ENCODE measurements around the gene RPL18. TPM values are rescaled to one million over a fixed set of nuclear protein-coding genes. Genes with fewer than 3 reads are reported as not detected.
A peak's percentile ranks its signal among the peaks of the same experiment; 100 is the strongest.

RPL18 gene
- total and polyA plus RNA-seq, 9 of the 15 experiments (the other 6 are each of a cell fraction or from before 2014, with no cell fraction given): 312 to 2,635 (median 1,653) TPM

- TF ChIP-seq NONO (IDR thresholded peaks at IDR 0.05; ENCODE audit: low read depth in 2 of 2, low read length in 1 of 2): 0 out of 4 replicates have a peak, but pooled peaks of 1 of the 2 experiments have one; percentile 50
- no peak for TF ChIP-seq ZNF324 (CRISPR knock-in tag; IDR thresholded peaks at IDR 0.05)
- TF ChIP-seq SPI1 (IDR thresholded peaks at IDR 0.05; ENCODE audit: borderline replicate concordance, low read depth, low read length): no peak
- no peak for TF ChIP-seq NR2C2 (CRISPR knock-in tag; IDR thresholded peaks at IDR 0.05)
- no peak for TF ChIP-seq NR2C2 (tag; IDR thresholded peaks at IDR 0.05)
- no peak for TF ChIP-seq ZNF224 (CRISPR knock-in tag; IDR thresholded peaks at IDR 0.05)
- TF ChIP-seq VEZF1 (CRISPR knock-in tag; IDR thresholded peaks at IDR 0.05): peak; percentile 99
- TF ChIP-seq FOXA3 (CRISPR knock-in tag; conservative IDR thresholded peaks at IDR 0.05 in 1 of 2, IDR thresholded peaks at IDR 0.05 in 1 of 2): no peak
Observed at GRCh38 chr19:48646001-48646721, 27.2 kb upstream of the RPL18 start, which contains the start of gene CA11 (continued).

Data from K562 (cell line).